HG02798 (cell line): ENCODE measurements around the gene LGALS7B.

Experiments used
- ATAC-seq: cut with Tn5 transposase; IDR thresholded peaks from one replicate; pipeline ENCODE4 v1.9.1; 2021; ENCODE audit warnings: mild to moderate bottlenecking; ENCODE audit not compliant: unreplicated experiment, poor library complexity

The LGALS7B gene

GRCh38 chr19:38839816-38840582 lies 51.0 kb downstream of the LGALS7B start:
- ATAC-seq = no peak

GRCh38 chr19:38840583-38840968 lies 51.6 kb downstream of the LGALS7B start:
- no peak for ATAC-seq
